HCT116 (cell line): ENCODE data around the gene KIAA0825.

ENCODE experiments used
- CTCF ChIP-seq, 3 experiments: fragments of 200-600 bp in 1 of 3; sonication (generic) in 1 of 3; IDR thresholded peaks in 2 of 3; conservative IDR thresholded peaks in 1 of 3; 2 replicates each; pipeline ENCODE4 v1.5.1; 2012 to 2017; ENCODE audit warnings: low read depth in 2 of 3, low read length in 2 of 3, antibody characterized with exemption in 1 of 3, borderline replicate concordance in 1 of 3, control low read depth in 1 of 3, mild to moderate bottlenecking in 1 of 3, mixed read lengths in 1 of 3, mixed run types in 1 of 3, moderate library complexity in 1 of 3; ENCODE audit not compliant: insufficient read depth in 1 of 3
- EZH2 ChIP-seq: fragments of 200-600 bp; sonication (generic); IDR thresholded peaks from 2 replicates; pipeline ENCODE4 v1.6.1; 2017; ENCODE audit warnings: antibody characterized with exemption, mixed run types
- POLR2A ChIP-seq: IDR thresholded peaks from 2 replicates; pipeline ENCODE4 v1.7.0; 2011; ENCODE audit warnings: borderline replicate concordance; ENCODE audit not compliant: insufficient read depth, insufficient read length; ENCODE audit errors: extremely low read depth
- SRF ChIP-seq: IDR thresholded peaks from 2 replicates; pipeline ENCODE4 v1.6.1; 2012; ENCODE audit warnings: low read depth
- YY1 ChIP-seq: IDR thresholded peaks from 2 replicates; pipeline ENCODE4 v1.6.1; 2011; ENCODE audit warnings: low read length, low read depth, moderate library complexity, mild to moderate bottlenecking; ENCODE audit not compliant: insufficient replicate concordance; ENCODE audit errors: extremely low read depth

- no peak for TF ChIP-seq CTCF (IDR thresholded peaks at IDR 0.05 in 2 of 3, conservative IDR thresholded peaks at IDR 0.05 in 1 of 3; ENCODE audit: borderline replicate concordance in 1 of 3, insufficient read depth in 1 of 3, low read depth in 2 of 3, low read length in 2 of 3)
- no peak for TF ChIP-seq EZH2
- no peak for TF ChIP-seq POLR2A
- TF ChIP-seq SRF: no peak
- TF ChIP-seq YY1: no peak
These were observed 154.7 kb downstream of the KIAA0825 start for GRCh38 chr5:94463739-94464138.
